HCT116 (cell line): ENCODE measurements around the gene MUC4. TPM values are rescaled to one million over a fixed set of nuclear protein-coding genes. Genes with fewer than 3 reads are reported as not detected.

Experiments
- ATAC-seq: fragments of 200-7000 bp; cut with Tn5 transposase; 2 replicates; pipeline ENCODE4 v1.9.1; 2020; ENCODE audit warnings: mild to moderate bottlenecking, moderate library complexity
- BruUV-seq: library from RNA; stranded (reverse); fragments of 400-500 nt; replicated peaks from 2 replicates; lab custom pipeline; 2021; lab: Mats Ljungman, UMichigan
- CTCF ChIA-PET: fragments of 300-600 bp; sonication (Branson Sonifier 250); formaldehyde crosslinking; loops from one replicate; lab custom pipeline; 2021; ENCODE audit warnings: antibody characterized with exemption; lab: Charles Lee
- POLR2A ChIA-PET: fragments of 300-600, 350-600 bp; sonication (Branson Sonifier 250); formaldehyde crosslinking; loops from one replicate; lab custom pipeline; 2021; ENCODE audit warnings: antibody characterized with exemption; lab: Charles Lee
- RAD21 ChIA-PET, 2 experiments: fragments of 300-600 bp; sonication (Branson Sonifier 250); formaldehyde crosslinking; loops; one replicate each; lab custom pipeline; 2023; ENCODE audit warnings: low total read pairs in 2 of 2; ENCODE audit not compliant: uncharacterized antibody in 2 of 2, unreplicated experiment in 2 of 2, low non-redundant PET in 1 of 2; lab: Charles Lee
- DNase-seq: peaks from one replicate; pipeline ENCODE4 v3.0.0-alpha.2; 2010; ENCODE audit warnings: low read depth, low spot score
- H2AFZ ChIP-seq: fragments of 200-600 bp; shearing (Covaris generic), sonication (generic); 2 replicates; pipeline ENCODE4 v1.6.1; 2017; ENCODE audit warnings: low read depth, mixed run types, mixed read lengths, antibody characterized with exemption, low read length; ENCODE audit not compliant: poor library complexity, severe bottlenecking
- H3K27ac ChIP-seq: 2 replicates; pipeline ENCODE4 v1.5.1; 2012; ENCODE audit warnings: low read depth, low read length
- H3K27me3 ChIP-seq: fragments of 200-600 bp; sonication (generic); 2 replicates; pipeline ENCODE4 v1.6.1; 2016; ENCODE audit warnings: mixed run types, low read length, mixed read lengths; ENCODE audit not compliant: insufficient read depth
- H3K36me3 ChIP-seq, 2 experiments: fragments of 200-500 bp in 1 of 2; fragments of 200-600 bp in 1 of 2; sonication (Bioruptor generic) in 1 of 2; sonication (generic) in 1 of 2; 2 replicates each; pipeline versions ENCODE4 v1.5.1 to v1.6.1; 2014 to 2016; ENCODE audit warnings: low read length in 2 of 2, inconsistent platforms in 1 of 2, mixed read lengths in 1 of 2, mixed run types in 1 of 2; ENCODE audit not compliant: insufficient read depth in 2 of 2, control insufficient read depth in 1 of 2
- H3K4me1 ChIP-seq, 2 experiments: fragments of 200-600 bp in 1 of 2; sonication (generic) in 1 of 2; 2 replicates each; pipeline versions ENCODE4 v1.5.1 to v1.6.1; 2012 to 2017; ENCODE audit warnings: low read length in 2 of 2, inconsistent platforms in 1 of 2, mild to moderate bottlenecking in 1 of 2, mixed read lengths in 1 of 2, mixed run types in 1 of 2, moderate library complexity in 1 of 2; ENCODE audit not compliant: insufficient read depth in 2 of 2, control insufficient read depth in 1 of 2
- H3K4me2 ChIP-seq: fragments of 200-600 bp; sonication (generic); 2 replicates; pipeline ENCODE4 v1.6.1; 2017; ENCODE audit warnings: mixed run types, low read length, mixed read lengths
- H3K4me3 ChIP-seq, 2 experiments: fragments of 200-600 bp in 1 of 2; sonication (generic) in 1 of 2; replicated peaks in 1 of 2; 2 replicates each; pipeline ENCODE4 v1.5.1; 2011 to 2016; ENCODE audit warnings: low read length in 2 of 2, control low read depth in 1 of 2, low read depth in 1 of 2, mild to moderate bottlenecking in 1 of 2, mixed read lengths in 1 of 2, mixed run types in 1 of 2
- H3K79me2 ChIP-seq: fragments of 200-600 bp; sonication (generic); 2 replicates; pipeline ENCODE4 v1.6.1; 2017; ENCODE audit warnings: mild to moderate bottlenecking, mixed run types, low read length, moderate library complexity, mixed read lengths; ENCODE audit not compliant: insufficient read depth
- H3K9ac ChIP-seq: fragments of 200-600 bp; sonication (generic); 2 replicates; pipeline ENCODE4 v1.6.1; 2016; ENCODE audit warnings: low read length, mixed read lengths
- H3K9me2 ChIP-seq: fragments of 200-600 bp; sonication (generic), shearing (Covaris generic); 2 replicates; pipeline ENCODE4 v1.6.1; 2017; ENCODE audit warnings: mixed run types, mild to moderate bottlenecking, moderate library complexity; ENCODE audit not compliant: insufficient read depth
- H3K9me3 ChIP-seq, 2 experiments: fragments of 200-500 bp in 1 of 2; fragments of 200-600 bp in 1 of 2; sonication (Bioruptor generic) in 1 of 2; sonication (generic) in 1 of 2; 2 replicates each; pipeline ENCODE4 v1.6.1; 2014 to 2017; ENCODE audit warnings: low read length in 2 of 2, mixed read lengths in 2 of 2, inconsistent platforms in 1 of 2, low read depth in 1 of 2, mild to moderate bottlenecking in 1 of 2, mixed run types in 1 of 2, moderate library complexity in 1 of 2; ENCODE audit not compliant: control insufficient read depth in 1 of 2, insufficient read depth in 1 of 2
- H4K20me1 ChIP-seq: fragments of 200-600 bp; sonication (generic), shearing (Covaris generic); 2 replicates; pipeline ENCODE4 v1.6.1; 2017; ENCODE audit warnings: mixed run types, mild to moderate bottlenecking, moderate library complexity; ENCODE audit not compliant: insufficient read depth
- ATF3 ChIP-seq: IDR thresholded peaks from 2 replicates; pipeline ENCODE4 v1.6.1; 2012
- CBX3 ChIP-seq: IDR thresholded peaks from 2 replicates; pipeline ENCODE4 v1.6.1; 2012; ENCODE audit warnings: low read depth
- CEBPB ChIP-seq: IDR thresholded peaks from 2 replicates; pipeline ENCODE4 v1.6.1; 2012; ENCODE audit warnings: low read depth
- EGR1 ChIP-seq: IDR thresholded peaks from 2 replicates; pipeline ENCODE4 v1.6.1; 2012; ENCODE audit warnings: low read depth
- ELF1 ChIP-seq: IDR thresholded peaks from 2 replicates; pipeline ENCODE4 v1.6.1; 2012; ENCODE audit warnings: low read depth, borderline replicate concordance
- EZH2 ChIP-seq: fragments of 200-600 bp; sonication (generic); IDR thresholded peaks from 2 replicates; pipeline ENCODE4 v1.6.1; 2017; ENCODE audit warnings: antibody characterized with exemption, mixed run types
- EZH2phosphoT487 ChIP-seq: fragments of 200-600 bp; IDR thresholded peaks from 2 replicates; pipeline ENCODE4 v1.6.1; 2018; ENCODE audit warnings: antibody characterized with exemption, borderline replicate concordance
- FOSL1 ChIP-seq: IDR thresholded peaks from 2 replicates; pipeline ENCODE4 v1.6.1; 2012; ENCODE audit warnings: low read depth
- JUND ChIP-seq: IDR thresholded peaks from 2 replicates; pipeline ENCODE4 v1.6.1; 2012
- MAX ChIP-seq: IDR thresholded peaks from 2 replicates; pipeline ENCODE4 v1.6.1; 2012
- POLR2A ChIP-seq: IDR thresholded peaks from 2 replicates; pipeline ENCODE4 v1.7.0; 2011; ENCODE audit warnings: borderline replicate concordance; ENCODE audit not compliant: insufficient read depth, insufficient read length; ENCODE audit errors: extremely low read depth
- SRF ChIP-seq: IDR thresholded peaks from 2 replicates; pipeline ENCODE4 v1.6.1; 2012; ENCODE audit warnings: low read depth
- TCF7L2 ChIP-seq: IDR thresholded peaks from 2 replicates; pipeline ENCODE4 v1.7.0; 2011; ENCODE audit warnings: borderline replicate concordance, inconsistent platforms; ENCODE audit not compliant: insufficient read depth, insufficient read length; ENCODE audit errors: extremely low read depth
- ZFX ChIP-seq: fragments of 450-650 bp; IDR thresholded peaks from 2 replicates; pipeline ENCODE4 v1.6.1; 2017
- ZNF274 ChIP-seq: fragments of 200-500 bp; sonication (Bioruptor generic); IDR thresholded peaks from 2 replicates; pipeline ENCODE4 v1.6.1; 2014; ENCODE audit warnings: mild to moderate bottlenecking, low read depth, low read length, inconsistent platforms
- intact Hi-C: fragments of 100-400 bp; cut with micrococcal nuclease; formaldehyde crosslinking; loops from 2 replicates; pipeline ENCODE4 v1.10.0; 2022
- total RNA-seq: library from RNA; stranded (reverse); gene quantifications from one replicate; pipeline ENCODE4 v1.2.1, GENCODE V29; 2021; ENCODE audit not compliant: unreplicated experiment
- TF ChIP-seq, protein P1 (sequence below), 3 experiments: fragments of 200-600 bp in 1 of 3; sonication (generic) in 1 of 3; IDR thresholded peaks in 2 of 3; conservative IDR thresholded peaks in 1 of 3; 2 replicates each; pipeline ENCODE4 v1.5.1; 2012 to 2017; ENCODE audit warnings: low read depth in 2 of 3, low read length in 2 of 3, antibody characterized with exemption in 1 of 3, borderline replicate concordance in 1 of 3, control low read depth in 1 of 3, mild to moderate bottlenecking in 1 of 3, mixed read lengths in 1 of 3, mixed run types in 1 of 3, moderate library complexity in 1 of 3; ENCODE audit not compliant: insufficient read depth in 1 of 3
- TF ChIP-seq, protein P2 (sequence below): IDR thresholded peaks from 2 replicates; pipeline ENCODE4 v1.6.1; 2012; ENCODE audit warnings: low read depth

The MUC4 gene
- total RNA-seq, 1 experiment from 2014 or later, result 0.64 TPM

DNA sequence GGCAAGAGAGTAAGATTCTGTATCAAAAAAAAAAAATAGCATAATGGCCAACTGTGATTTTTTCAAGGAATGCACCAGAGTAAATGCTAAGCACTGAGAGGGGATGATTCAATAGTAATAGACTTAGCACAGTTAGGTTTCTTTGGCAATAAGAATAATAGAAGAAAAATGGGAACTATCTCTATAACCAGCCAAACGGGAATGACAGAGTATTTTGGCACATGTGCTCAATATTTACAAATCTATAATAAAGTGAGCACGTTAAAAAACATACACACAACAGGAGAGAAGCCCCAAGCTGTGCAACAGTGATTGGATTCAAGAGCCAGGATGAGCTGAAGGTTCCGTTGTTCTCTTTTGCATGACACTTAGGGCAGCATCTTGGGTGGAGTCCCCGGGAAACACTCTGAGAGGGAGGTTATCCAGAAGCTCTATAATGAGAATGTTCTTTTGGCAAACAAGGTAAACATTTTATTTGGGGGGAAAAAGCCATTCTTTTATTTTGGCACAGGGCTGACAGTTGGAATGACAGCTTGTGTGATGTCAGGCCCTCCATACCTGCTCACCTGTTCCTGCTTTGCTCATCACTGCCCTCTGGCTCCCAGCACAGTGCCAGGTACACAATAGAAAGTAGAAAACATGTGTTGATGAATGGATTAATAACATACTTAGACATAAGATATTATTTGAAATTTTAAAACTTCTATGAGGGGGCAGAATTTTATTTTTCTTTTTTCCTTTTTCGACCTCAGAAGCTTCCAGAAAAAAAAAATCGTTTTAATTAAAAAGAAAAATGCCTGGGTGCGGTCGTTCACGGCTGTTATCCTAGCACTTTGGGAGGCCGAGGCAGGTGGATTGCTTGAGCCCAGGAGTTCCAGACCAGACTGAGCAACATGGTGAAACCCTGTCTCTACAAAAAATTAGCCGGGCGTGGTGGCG lies 44.0 kb upstream of the MUC4 start (continued):
- TF ChIP-seq MAX, result peak; percentile 30; the same call in 1 of the 2 replicates
- TF ChIP-seq FOSL1, result no peak
- TF ChIP-seq, all 23 proteins: peak for 4

- RAD21 ChIA-PET, result no interaction called here
- no peaks in the 10 kb centered on the region for H4K20me1 ChIP-seq
- H2AFZ ChIP-seq, result no peak overlapping the region
- H3K4me3 ChIP-seq, result no peak overlapping the region
- TF ChIP-seq, protein P1, sequence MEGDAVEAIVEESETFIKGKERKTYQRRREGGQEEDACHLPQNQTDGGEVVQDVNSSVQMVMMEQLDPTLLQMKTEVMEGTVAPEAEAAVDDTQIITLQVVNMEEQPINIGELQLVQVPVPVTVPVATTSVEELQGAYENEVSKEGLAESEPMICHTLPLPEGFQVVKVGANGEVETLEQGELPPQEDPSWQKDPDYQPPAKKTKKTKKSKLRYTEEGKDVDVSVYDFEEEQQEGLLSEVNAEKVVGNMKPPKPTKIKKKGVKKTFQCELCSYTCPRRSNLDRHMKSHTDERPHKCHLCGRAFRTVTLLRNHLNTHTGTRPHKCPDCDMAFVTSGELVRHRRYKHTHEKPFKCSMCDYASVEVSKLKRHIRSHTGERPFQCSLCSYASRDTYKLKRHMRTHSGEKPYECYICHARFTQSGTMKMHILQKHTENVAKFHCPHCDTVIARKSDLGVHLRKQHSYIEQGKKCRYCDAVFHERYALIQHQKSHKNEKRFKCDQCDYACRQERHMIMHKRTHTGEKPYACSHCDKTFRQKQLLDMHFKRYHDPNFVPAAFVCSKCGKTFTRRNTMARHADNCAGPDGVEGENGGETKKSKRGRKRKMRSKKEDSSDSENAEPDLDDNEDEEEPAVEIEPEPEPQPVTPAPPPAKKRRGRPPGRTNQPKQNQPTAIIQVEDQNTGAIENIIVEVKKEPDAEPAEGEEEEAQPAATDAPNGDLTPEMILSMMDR (IDR thresholded peaks at IDR 0.05 in 2 of 3, conservative IDR thresholded peaks at IDR 0.05 in 1 of 3; ENCODE audit: borderline replicate concordance in 1 of 3, insufficient read depth in 1 of 3, low read depth in 2 of 3, low read length in 2 of 3), result no peak
- TF ChIP-seq, protein P2, sequence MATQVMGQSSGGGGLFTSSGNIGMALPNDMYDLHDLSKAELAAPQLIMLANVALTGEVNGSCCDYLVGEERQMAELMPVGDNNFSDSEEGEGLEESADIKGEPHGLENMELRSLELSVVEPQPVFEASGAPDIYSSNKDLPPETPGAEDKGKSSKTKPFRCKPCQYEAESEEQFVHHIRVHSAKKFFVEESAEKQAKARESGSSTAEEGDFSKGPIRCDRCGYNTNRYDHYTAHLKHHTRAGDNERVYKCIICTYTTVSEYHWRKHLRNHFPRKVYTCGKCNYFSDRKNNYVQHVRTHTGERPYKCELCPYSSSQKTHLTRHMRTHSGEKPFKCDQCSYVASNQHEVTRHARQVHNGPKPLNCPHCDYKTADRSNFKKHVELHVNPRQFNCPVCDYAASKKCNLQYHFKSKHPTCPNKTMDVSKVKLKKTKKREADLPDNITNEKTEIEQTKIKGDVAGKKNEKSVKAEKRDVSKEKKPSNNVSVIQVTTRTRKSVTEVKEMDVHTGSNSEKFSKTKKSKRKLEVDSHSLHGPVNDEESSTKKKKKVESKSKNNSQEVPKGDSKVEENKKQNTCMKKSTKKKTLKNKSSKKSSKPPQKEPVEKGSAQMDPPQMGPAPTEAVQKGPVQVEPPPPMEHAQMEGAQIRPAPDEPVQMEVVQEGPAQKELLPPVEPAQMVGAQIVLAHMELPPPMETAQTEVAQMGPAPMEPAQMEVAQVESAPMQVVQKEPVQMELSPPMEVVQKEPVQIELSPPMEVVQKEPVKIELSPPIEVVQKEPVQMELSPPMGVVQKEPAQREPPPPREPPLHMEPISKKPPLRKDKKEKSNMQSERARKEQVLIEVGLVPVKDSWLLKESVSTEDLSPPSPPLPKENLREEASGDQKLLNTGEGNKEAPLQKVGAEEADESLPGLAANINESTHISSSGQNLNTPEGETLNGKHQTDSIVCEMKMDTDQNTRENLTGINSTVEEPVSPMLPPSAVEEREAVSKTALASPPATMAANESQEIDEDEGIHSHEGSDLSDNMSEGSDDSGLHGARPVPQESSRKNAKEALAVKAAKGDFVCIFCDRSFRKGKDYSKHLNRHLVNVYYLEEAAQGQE, result no peak
- TF ChIP-seq ZFX (no peak), SRF (no peak), ZNF274 (no peak), EZH2phosphoT487 (no peak), JUND (no peak), TCF7L2 (no peak), FOSL1 (no peak), ATF3 (no peak), EZH2 (no peak), CBX3 (no peak), EGR1 (no peak), ELF1 (no peak), MAX (no peak), POLR2A (no peak), CEBPB (no peak)
- TF ChIP-seq, all 23 proteins: peak for 0
- Histone ChIP-seq H3K4me1 (peaks cover 0 to 10% of the 10 kb centered on the region in 2 experiments; a peak in 2 of 4 replicates), H3K27me3 (no peaks in the 10 kb centered on the region), H3K36me3 (no peaks in the 10 kb centered on the region), H3K4me2 (no peak overlapping the region), H3K9me3 (no peaks in the 10 kb centered on the region), H3K9ac (no peak overlapping the region), H3K27ac (no peak overlapping the region), H3K79me2 (no peaks in the 10 kb centered on the region), H3K9me2 (no peaks in the 10 kb centered on the region)
- POLR2A ChIA-PET, result interaction anchor here (0.6 kb wide), 1 partner anchor 154 kb away, joined by 4 read pairs; no protein-coding TSS in a partner anchor
- CTCF ChIA-PET, result no interaction called here
- intact Hi-C loops, result no loop called here
- DNase-seq (no peak), ATAC-seq (no peak)
- BruUV-seq, result no TSS peak
Measured at GRCh38 chr3:195854628-195855294, 43.0 kb upstream of the MUC4 start.
